NOMO-1 (cell line): Measurements from ENCODE around the gene GPC4.

ENCODE experiments used
- DNase-seq, 2 experiments: peaks; one replicate each; lab custom pipeline; 2025; ENCODE audit not compliant: unreplicated experiment in 2 of 2; lab: John Stamatoyannopoulos, UW

Gene GPC4

GRCh38 chrX:133412665-133413064 is 2.6 kb downstream of the GPC4 start:
- peak in 1 of 2 experiments; percentile 14 for DNase-seq

- no peak for DNase-seq
These were observed 3.0 kb downstream of the GPC4 start for GRCh38 chrX:133412246-133412645.

- no peak for DNase-seq
These were observed 4.7 kb downstream of the GPC4 start for GRCh38 chrX:133410550-133410949.

GRCh38 chrX:133405498-133406185 is 9.6 kb downstream of the GPC4 start:
- no peak for DNase-seq

- DNase-seq, result no peak
These were observed 11.3 kb downstream of the GPC4 start for GRCh38 chrX:133403984-133404383.

- DNase-seq, result peak in 1 of 2 experiments; percentile 24
These were observed 12.3 kb downstream of the GPC4 start for GRCh38 chrX:133402830-133403625.

GRCh38 chrX:133402042-133402453 is 13.2 kb downstream of the GPC4 start:
- no peak for DNase-seq

GRCh38 chrX:133401536-133401935 is 13.8 kb downstream of the GPC4 start:
- no peak for DNase-seq

- DNase-seq, result no peak
These were observed 15.9 kb downstream of the GPC4 start for GRCh38 chrX:133399411-133399810.

GRCh38 chrX:133394765-133395164 is 20.5 kb downstream of the GPC4 start:
- no peak for DNase-seq

GRCh38 chrX:133392671-133393070 is 22.6 kb downstream of the GPC4 start:
- DNase-seq, result no peak

- no peak for DNase-seq
These were observed 24.2 kb downstream of the GPC4 start for GRCh38 chrX:133391111-133391510.

- DNase-seq, result no peak
These were observed 24.6 kb downstream of the GPC4 start for GRCh38 chrX:133390676-133391075.

GRCh38 chrX:133389975-133390374 is 25.3 kb downstream of the GPC4 start:
- DNase-seq, result no peak

GRCh38 chrX:133384454-133384853 is 30.8 kb downstream of the GPC4 start:
- DNase-seq, result peak in 1 of 2 experiments; percentile 31

GRCh38 chrX:133380711-133381619 is 34.3 kb downstream of the GPC4 start:
- DNase-seq, result peak in 1 of 2 experiments; percentile 27

GRCh38 chrX:133376422-133376821 is 38.9 kb downstream of the GPC4 start:
- DNase-seq, result no peak

- peak in 1 of 2 experiments; percentile 25 for DNase-seq
These were observed 39.5 kb downstream of the GPC4 start for GRCh38 chrX:133375615-133376340.

- peak in 1 of 2 experiments; percentile 43 for DNase-seq
These were observed 40.4 kb downstream of the GPC4 start for GRCh38 chrX:133374874-133375387.
